Measurements from ENCODE around the gene MS4A2.
"Not testable (repeated sequence)": the region's sequence is repeated elsewhere in the genome, so short reads cannot be mapped to it uniquely, and the experiment has no call there.

MS4A2 gene

DNA sequence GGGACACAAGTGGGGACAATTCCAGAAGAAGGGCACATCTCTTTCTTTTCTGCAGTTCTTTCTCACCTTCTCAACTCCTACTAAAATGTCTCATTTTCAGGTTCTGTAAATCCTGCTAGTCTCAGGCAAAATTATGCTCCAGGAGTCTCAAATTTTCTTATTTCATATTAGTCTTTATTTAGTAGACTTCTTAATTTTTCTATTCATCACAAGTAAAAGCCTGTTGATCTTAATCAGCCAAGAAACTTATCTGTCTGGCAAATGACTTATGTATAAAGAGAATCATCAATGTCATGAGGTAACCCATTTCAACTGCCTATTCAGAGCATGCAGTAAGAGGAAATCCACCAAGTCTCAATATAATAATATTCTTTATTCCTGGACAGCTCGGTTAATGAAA, at the start of gene MS4A2:
Gene MS4A2, plus strand, starts transcription at position 301 of the 400 bp plus-strand sequence. CDS start 102 bp downstream, outside the sequence.
- no peak for DNase-seq

DNA sequence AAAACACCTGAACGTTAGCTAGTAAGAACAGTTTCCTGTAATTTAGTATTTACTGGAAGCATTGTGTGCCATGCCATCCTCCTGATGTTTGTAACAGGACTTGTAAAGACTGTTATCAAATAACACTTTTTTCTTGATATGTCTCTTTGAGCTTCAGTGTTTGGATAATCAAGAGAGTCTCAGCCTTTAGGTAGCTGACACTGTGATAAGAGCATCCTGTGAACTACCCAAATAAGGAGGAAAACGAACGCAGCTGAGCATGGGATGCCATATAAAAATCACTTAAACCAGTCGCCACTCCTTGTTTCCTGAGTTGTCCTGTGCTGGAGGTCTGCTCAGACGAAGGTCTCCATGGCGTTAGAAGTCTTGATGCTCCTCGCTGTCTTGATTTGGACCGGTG, 48.4 kb upstream of the MS4A2 start, which contains the start of gene OOSP2:
Gene OOSP2, plus strand, starts transcription at position 301 of the 400 bp plus-strand sequence. Its CDS starts 51 bp downstream, at position 352.
- no peak for DNase-seq

DNA sequence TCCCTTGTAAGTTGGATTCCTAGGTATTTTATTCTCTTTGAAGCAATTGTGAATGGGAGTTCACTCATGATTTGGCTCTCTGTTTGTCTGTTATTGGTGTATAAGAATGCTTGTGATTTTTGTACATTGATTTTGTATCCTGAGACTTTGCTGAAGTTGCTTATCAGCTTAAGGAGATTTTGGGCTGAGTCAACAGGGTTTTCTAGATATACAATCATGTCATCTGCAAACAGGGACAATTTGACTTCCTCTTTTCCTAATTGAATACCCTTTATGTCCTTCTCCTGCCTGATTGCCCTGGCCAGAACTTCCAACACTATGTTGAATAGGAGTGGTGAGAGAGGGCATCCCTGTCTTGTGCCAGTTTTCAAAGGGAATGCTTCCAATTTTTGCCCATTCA, 38.0 kb upstream of the MS4A2 start:
- DNase-seq = not testable (repeated sequence)

DNA sequence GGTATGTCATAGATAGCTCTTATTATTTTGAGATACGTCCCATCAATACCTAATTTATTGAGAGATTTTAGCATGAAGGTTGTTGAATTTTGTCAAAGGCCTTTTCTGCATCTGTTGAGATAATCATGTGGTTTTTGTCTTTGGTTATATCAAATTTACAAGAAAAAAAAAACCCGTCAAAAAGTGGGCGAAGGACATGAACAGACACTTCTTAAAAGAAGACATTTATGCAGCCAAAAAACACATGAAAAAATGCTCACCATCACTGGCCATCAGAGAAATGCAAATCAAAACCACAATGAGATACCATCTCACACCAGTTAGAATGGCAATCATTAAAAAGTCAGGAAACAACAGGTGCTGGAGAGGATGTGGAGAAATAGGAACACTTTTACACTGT, 37.6 kb upstream of the MS4A2 start:
- not testable (repeated sequence) for DNase-seq

DNA sequence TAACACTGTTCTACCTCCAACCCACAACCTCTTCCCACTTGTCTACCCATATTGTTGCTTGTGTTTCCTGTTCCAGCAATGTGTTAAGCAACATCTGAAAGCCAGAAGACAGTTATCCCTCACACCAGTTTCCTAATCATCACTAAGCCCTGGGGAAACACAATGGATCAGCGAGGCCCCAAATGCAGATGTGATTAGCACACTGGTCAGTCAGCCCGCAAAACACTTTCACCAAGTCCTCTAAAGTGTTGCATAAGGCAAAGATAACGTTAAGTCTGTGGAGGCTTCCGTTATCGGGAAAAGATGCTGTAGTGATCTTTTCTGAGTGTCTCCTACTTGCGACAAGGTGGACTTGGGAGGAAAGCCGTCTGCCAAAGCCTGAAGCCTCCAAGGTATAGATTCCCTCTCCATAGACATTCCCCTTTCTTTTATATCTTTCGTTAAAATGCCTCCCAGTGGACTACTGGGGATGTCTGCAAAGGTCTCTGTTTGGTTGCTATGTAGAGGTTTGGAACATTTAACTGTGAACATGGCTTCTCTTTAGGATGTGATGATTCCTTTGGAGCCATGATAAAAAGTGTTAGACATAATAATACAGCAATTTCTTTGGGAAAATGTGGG, 32.0 kb upstream of the MS4A2 start, which contains the start of gene MS4A3:
Gene MS4A3, plus strand, starts transcription at position 317 of the 621 bp plus-strand sequence. CDS start 4,496 bp downstream, outside the sequence.
- peak; percentile 96 for DNase-seq

DNA sequence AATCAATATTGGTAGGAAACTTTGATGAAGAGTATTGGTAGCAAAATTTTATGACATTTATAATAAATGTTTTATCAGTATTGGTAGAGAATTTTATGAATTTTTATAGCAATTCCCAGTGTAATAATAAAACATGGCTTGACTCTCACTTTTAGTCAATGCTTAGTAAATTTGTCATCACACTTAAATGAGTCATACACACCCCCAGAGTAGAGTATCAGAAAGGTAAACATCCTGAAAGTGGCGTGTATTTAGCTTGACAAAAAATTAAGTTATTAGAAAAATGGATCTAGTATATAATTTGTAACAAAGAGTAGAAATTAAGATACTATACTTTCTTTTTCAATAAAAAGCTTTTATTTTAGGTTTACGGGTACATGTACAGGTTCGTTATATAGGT, 29.4 kb upstream of the MS4A2 start:
- DNase-seq = no peak

DNA sequence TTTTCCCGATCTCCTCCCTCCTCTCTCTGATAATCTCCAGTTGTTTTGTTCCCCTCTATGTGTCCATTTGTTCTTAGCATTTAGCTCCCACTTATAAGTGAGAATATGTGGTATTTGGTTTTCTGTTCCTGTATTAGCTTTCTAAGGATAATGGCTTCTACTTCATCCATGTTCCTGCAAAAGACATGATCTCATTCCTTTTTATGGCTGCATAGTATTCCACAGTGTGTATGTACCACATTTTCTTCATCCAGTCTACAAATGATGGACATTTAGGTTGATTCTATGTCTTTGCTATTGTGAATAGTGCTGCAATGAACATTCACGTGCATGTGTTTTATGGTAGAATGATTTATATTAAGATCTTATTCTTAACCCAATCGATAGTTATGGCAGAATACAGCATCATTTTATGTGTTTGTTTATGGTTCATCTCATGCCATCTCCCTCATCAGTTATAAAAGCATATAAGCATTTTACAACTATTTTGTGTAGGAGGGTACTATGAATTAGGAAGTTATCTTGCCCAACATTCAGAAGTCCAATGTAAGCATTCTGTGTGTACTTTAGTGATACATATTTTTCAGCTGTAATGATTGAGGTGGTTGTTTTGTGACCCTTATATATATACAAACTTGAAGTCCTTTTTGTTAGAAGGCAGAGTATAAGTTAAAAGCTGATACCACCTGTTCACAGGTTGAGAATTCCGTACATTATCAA, 28.8 kb upstream of the MS4A2 start:
- DNase-seq = no peak

DNA sequence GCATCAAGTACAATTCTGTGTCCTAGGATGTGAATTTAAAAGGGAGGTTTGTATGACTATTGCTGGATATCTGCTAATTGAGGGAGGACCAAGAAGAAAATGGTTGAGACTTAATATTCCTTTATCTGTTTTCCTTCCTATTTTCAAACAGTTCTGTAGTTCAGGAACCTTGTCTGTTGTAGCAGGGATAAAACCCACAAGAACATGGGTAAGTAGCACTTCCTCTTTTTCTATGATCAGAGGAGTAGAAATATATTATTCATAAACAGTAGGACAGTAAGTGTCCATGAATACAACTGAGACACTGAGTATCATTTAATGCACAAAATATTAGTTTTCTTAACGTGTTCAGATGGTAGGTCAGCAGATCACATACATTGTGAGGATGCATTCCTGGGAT, 24.4 kb upstream of the MS4A2 start:
- peak; percentile 91 for DNase-seq

DNA sequence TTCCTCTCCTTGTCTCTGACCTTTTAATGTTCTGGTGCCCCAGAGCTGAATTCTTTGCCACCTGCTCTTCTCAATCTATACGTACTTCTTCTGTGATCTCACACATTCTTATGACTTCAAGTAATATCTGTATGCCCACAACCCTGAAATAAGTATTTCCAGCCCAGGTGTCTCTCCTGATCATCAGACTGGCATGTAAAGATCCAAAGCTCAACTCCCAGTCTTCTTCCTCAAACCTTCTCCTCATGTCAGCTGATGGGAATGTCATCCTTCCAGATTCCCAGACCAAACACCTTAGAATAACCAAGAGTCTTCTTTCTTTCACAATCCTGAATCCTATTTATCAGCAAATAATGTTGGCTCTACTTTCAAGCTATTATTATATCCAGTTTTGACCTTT, 22.7 kb upstream of the MS4A2 start:
- no peak for DNase-seq

DNA sequence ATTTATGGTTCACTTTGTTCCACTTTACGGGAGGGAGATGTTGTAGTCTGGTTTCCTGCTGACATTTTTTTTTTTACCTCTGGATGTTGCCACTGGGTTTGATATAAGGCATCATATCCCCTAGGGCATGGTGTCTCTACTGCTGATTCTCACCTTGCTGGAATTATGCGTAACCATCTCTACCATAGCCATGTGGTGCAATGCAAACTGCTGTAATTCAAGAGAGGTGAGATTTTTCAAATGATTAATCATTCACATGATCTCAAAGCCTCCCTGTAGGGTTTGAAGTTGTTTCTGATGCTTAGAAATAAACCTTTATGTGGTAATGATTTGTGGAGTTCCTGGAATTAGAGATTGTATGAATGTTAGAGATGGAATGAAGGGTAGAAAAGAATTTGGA, 19.0 kb upstream of the MS4A2 start:
- peak; percentile 30 for DNase-seq

DNA sequence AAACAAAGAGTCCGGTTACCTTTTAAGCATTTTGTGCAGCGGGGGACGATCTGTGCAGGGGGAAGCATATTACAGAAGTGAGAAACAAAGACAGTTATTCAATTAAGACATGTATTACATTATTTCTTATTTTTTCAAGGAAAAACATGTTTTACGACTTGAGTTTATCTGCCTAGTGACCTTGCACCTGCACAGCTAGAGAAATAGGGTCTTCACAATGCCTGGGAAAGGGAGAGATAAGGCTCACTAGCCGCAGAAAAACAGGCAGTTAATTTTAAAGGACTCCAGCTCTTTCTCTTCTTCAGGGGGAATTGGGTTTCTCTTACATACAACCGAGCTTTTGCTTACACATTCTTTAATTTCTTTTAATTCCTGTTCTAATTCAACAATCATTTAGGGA, 16.8 kb upstream of the MS4A2 start:
- peak; percentile 30 for DNase-seq

DNA sequence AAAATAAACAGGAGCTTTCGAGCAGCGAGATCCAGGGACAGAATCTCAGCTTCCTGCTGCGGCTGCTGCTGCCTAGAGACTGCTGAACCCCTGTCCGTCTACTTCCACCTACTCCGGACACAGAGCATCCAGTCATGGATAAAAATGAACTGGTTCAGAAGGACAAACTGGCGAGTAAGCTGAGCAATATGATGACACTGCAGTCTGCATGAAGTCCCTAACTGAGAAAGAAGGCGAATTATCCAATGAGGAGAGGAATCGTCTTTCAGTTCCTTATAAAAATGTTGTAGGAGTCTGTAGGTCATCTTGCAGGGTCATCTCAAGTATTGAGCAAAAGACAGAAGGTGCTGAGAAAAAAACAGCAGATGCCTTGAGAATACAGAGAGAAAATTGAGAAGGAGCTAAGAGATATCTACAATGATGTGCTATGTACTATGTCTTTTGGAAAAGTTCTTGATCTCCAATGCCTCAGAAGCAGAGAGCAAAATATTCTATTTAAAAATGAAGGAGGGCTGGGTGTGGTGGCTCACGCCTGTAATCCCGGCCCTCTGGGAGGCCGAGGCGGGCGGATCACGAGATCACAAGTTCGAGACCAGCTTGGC, 11.1 kb upstream of the MS4A2 start:
- peak; percentile 42 for DNase-seq

DNA sequence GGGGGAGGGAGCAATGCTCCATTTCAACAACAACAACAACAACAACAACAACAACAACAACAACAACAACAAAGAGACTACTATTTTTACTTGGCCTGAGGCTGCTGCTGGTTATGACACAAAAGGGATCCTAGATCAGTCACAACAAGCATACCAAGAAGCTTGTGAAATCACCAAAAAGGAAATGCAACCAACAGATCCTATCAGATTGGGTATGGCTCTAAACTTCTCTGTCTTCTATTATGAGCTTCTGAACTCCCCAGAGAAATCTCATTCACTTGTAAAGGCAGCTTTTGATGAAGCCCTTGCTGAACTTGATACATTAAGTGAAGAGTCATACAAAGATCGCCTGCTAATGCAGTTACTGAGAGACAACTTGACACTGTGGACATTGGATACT, 10.5 kb upstream of the MS4A2 start:
- DNase-seq = peak; percentile 75

DNA sequence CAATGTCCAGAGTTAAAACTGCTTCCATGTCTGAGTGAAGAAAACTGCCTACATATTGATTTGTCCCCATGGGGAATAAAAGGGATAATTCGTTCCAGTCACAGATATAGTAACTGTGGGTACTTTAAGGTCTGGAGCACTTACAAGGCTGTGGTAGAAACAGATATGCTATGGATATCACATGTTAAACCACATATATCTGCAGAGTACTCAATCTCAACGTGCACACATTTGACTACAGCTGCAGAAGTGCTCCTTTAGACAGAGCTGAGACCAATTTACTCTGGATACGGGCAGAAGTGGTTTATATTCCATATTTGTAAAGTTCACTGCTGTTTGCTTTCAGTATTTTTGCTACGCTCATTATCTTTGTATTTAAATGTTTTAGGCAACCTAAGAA, 9.7 kb upstream of the MS4A2 start:
- DNase-seq = peak; percentile 93

DNA sequence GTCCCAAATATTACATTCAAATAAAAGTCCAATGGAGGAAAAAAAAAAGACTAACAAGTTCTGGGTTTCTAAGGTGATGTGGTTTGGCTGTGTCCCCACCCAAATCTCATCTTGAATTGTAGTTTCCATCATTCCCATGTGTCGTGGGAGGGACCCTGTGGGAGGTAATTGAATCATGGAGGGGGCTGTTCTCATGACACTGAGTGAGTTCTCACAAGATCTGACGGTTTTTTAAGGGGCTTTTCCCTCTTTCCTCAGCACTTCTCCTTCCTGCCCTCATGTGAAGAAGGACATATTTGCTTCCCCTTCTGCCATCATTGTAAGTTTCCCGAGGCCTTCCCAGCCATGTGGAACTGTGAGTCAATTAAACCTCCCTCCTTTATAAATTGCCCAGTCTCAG, 7.9 kb upstream of the MS4A2 start:
- peak; percentile 56 for DNase-seq

DNA sequence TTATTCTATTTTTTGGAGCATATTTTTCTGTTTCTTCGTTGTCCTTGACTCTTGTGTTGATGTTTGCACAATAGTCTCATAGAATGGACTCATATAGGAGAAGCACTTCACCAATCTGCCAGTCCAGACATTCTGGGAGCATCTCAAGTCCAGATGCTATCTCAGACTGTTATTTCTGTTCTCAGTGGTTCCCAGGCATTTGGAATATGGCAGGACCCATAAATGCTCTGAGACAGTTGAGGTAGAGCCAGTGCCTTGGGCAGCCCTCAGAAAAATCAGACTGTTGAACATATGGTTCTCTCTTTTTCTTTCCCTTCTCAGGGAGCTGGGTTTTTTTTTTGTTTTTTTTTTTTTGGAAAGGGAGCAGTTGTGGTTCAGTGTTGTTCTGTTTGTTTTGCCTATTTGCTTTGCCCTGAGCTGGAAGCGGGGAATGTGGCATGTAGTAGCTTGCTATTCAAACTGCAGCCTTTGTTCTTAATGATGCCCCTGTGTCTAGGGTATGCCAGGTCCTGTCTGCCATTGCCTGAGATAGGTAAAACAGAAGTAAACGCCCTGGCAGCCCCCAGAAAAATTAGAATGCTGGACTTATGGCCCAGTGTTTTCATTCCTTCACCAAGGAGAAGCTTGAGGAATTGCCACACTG, 3.7 kb upstream of the MS4A2 start:
- no peak for DNase-seq

DNA sequence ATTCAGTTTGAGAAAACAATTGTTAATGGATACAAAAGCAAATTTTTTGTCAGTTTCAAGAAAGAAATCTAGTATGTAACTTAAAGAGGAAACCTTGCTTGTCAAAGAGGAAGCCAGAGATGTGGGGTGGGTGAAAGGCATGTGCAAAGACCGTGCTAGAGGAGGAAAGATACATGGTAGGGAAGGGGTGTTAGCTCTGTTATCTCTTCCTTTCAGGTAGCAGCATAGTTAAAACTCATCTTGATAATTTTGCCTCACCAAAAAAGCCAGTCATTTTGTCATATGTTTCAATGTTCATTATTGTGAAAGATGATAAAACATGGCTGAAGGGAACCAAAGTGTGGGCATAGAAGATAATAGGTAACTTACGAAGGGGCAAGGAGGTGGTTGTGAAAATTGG, 2.6 kb upstream of the MS4A2 start:
- peak; percentile 67 for DNase-seq

DNA sequence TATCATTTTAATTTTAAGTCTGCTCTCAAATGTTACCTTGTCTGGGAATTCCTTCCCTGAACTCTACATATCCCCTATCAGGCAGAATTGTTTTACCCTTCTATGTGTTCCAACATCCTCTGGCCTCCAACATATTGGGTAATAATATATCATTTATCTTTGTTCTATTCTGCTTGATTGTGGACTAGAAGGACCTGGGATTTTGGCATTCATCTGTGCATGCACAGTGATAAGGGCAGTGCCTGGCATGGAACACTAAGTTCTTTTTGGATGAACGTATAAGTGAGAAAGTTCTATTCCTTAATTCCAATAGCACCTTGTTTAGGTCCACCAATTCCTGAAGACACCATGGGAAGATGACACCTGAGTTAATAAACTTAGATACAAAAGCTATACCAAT, 1.2 kb upstream of the MS4A2 start:
- no peak for DNase-seq

DNA sequence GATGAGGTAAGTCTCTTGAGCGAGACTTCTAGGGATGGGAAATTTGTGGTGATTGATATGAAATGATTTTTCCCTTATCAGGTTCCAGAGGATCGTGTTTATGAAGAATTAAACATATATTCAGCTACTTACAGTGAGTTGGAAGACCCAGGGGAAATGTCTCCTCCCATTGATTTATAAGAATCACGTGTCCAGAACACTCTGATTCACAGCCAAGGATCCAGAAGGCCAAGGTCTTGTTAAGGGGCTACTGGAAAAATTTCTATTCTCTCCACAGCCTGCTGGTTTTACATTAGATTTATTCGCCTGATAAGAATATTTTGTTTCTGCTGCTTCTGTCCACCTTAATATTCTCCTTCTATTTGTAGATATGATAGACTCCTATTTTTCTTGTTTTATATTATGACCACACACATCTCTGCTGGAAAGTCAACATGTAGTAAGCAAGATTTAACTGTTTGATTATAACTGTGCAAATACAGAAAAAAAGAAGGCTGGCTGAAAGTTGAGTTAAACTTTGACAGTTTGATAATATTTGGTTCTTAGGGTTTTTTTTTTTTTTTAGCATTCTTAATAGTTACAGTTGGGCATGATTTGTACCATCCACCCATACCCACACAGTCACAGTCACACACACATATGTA, 7.1 kb downstream of the MS4A2 start:
- DNase-seq = no peak

DNA sequence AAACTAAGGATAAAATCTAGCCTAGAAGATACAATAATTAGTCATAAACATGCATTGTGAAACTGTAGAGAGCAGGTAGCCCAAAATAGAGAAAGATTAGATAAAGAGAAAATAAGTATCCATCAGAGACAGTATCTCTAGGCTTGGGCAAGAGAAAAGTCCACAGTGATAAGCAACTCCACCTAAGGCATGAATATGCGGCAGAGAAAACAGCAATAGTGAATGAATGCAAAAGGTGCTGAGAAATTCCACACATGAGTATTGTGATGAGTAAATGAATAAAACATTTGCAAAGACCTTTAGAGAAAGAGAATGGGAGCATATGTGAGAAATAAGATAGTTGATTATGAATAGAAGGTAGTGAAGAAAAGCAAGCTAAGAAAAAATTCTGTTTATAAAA, 8.7 kb downstream of the MS4A2 start:
- no peak for DNase-seq

DNA sequence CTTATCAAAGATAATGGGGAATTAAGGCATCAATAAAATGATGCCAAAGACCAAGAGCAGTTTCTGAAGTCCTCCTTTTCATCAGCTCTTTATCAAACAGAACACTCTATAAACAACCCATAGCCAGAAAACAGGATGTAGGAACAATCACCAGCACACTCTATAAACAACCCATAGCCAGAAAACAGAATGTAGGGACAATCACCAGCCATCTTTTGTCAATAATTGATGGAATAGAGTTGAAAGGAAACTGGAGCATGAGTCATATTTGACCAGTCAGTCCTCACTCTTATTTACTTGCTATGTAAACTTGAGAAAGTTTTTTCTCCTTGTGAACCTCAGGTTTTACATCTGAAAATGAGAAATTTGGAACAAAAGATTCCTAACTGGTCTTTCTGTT, 10.0 kb downstream of the MS4A2 start:
- DNase-seq = no peak

DNA sequence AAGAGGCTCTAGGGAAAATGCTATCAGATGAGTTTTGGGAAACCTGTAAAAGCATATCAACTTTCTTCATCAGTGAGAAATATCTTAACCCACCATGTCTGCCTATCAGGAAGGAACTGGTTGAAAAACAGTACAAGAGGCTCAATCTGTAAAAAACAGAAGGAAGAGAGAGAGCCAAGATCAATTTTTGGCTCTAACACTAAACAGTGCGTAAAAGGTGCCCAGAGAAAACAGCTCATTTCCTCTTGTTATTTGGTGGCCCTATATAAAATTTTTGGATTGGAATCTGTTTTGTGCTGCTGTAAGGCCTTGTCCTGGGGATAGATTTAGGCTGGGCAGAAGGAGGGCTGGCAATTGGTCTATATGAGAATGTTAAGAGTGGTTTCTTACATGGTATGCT, 12.1 kb downstream of the MS4A2 start:
- DNase-seq = peak; percentile 30

DNA sequence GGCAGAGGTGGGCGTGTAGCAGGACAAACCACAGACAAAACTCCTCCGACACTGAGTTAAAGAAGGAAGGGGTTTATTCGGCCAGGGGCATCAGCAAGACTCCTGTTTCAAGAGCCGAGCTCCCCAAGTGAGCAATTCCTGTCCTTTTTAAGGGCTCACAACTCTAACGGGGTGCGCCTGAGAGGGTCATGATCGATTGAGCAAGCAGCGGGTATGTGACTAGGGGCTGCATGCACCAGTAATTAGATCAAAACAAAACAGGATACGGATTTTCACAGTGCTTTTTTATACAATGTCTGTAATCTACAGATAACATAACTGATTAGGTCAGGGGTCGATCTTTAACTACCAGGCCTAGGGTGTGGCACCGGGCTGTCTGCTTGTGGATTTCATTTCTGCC, 12.9 kb downstream of the MS4A2 start:
- DNase-seq = not testable (repeated sequence)

Measured in OCI-M1 (cell line).